HepG2 (cell line): ENCODE measurements around the gene GPS2. TPM values are rescaled to one million over a fixed set of nuclear protein-coding genes. Genes with fewer than 3 reads are reported as not detected.

Experiments
- GABPA ChIP-seq, 2 experiments: IDR thresholded peaks; 2 replicates each; pipeline ENCODE4 v1.6.1; 2011 to 2016; ENCODE audit warnings: low read depth in 2 of 2, low read length in 1 of 2, missing biosample characterization in 1 of 2, missing genetic modification characterization in 1 of 2
- PITX1 ChIP-seq: sonication (generic); formaldehyde crosslinking; IDR thresholded peaks from 2 replicates; pipeline ENCODE4 v1.5.1; 2020; ENCODE audit warnings: mild to moderate bottlenecking, missing genetic modification reagents
- PTBP1 ChIP-seq: fragments of 200-400 bp; formaldehyde crosslinking; IDR thresholded peaks from 2 replicates; pipeline ENCODE4 v1.6.1; 2018; ENCODE audit warnings: low read length, low read depth; ENCODE audit not compliant: poor library complexity, severe bottlenecking
- STAG1 ChIP-seq: sonication (generic); formaldehyde crosslinking; IDR thresholded peaks from 2 replicates; pipeline ENCODE4 v1.4.0; 2020; ENCODE audit warnings: missing genetic modification reagents
- TMF1 ChIP-seq: sonication (generic); formaldehyde crosslinking; IDR thresholded peaks from 2 replicates; pipeline ENCODE4 v1.8.1; 2022; ENCODE audit warnings: low read depth, missing genetic modification reagents
- ZBTB42 ChIP-seq: sonication (generic); formaldehyde crosslinking; IDR thresholded peaks from 2 replicates; pipeline ENCODE4 v1.5.0; 2020; ENCODE audit warnings: mild to moderate bottlenecking, missing genetic modification reagents
- ZC3H13 ChIP-seq: sonication (generic); formaldehyde crosslinking; IDR thresholded peaks from 2 replicates; pipeline ENCODE4 v1.8.1; 2023; ENCODE audit warnings: mild to moderate bottlenecking, missing genetic modification reagents, moderate library complexity
- ZC3H4 ChIP-seq: sonication (generic); formaldehyde crosslinking; IDR thresholded peaks from 2 replicates; pipeline ENCODE4 v1.4.0; 2020; ENCODE audit warnings: missing genetic modification reagents, borderline replicate concordance
- ZNF274 ChIP-seq: sonication (generic); formaldehyde crosslinking; IDR thresholded peaks from 2 replicates; pipeline ENCODE4 v1.5.1; 2020; ENCODE audit warnings: mild to moderate bottlenecking, missing genetic modification reagents
- ZNF674 ChIP-seq: sonication (generic); formaldehyde crosslinking; IDR thresholded peaks from 2 replicates; pipeline ENCODE4 v1.5.0; 2020; ENCODE audit warnings: low read depth, mild to moderate bottlenecking, missing genetic modification reagents
- polyA plus RNA-seq, 8 experiments: library from polyadenylated mRNA; depleted of rRNA in 3 of 8; stranded (reverse) in 7 of 8; unstranded in 1 of 8; fragments of >200 nt; fragmentation: Illumina TruSeq in 4 of 8; extraction: Trizol in 4 of 8; gene quantifications; 2 replicates each; pipeline versions ENCODE4 v1.2.1 to v1.2.3, GENCODE V29; 2011 to 2016; ENCODE audit warnings: low read depth in 4 of 8, missing spikeins in 1 of 8, mixed read lengths in 1 of 8; ENCODE audit not compliant: insufficient read depth in 1 of 8
- total RNA-seq, 5 experiments: library from RNA; depleted of rRNA; stranded (reverse); fragments of >200 nt; fragmentation: Illumina TruSeq; extraction: Trizol; gene quantifications; 2 replicates each; pipeline ENCODE4 v1.2.3, GENCODE V29; 2016; ENCODE audit warnings: low read depth in 1 of 5
- TF ChIP-seq, protein P1 (sequence below): sonication (generic); formaldehyde crosslinking; IDR thresholded peaks from 2 replicates; pipeline ENCODE4 v1.4.0; 2020; ENCODE audit warnings: missing genetic modification reagents, mild to moderate bottlenecking, borderline replicate concordance
- TF ChIP-seq, protein P2 (sequence below): sonication (generic); formaldehyde crosslinking; IDR thresholded peaks from 2 replicates; pipeline ENCODE4 v1.5.0; 2020; ENCODE audit warnings: mild to moderate bottlenecking, missing genetic modification reagents
- TF ChIP-seq, protein P3 (sequence below): sonication (generic); formaldehyde crosslinking; IDR thresholded peaks from 2 replicates; pipeline ENCODE4 v1.5.1; 2020; ENCODE audit warnings: mild to moderate bottlenecking, missing genetic modification reagents, moderate library complexity
- TF ChIP-seq, protein P4 (sequence below): IDR thresholded peaks from 2 replicates; pipeline ENCODE4 v1.6.1; 2012; ENCODE audit warnings: low read depth, low read length, improper control_type of control experiment
- TF ChIP-seq, protein P5 (sequence below): IDR thresholded peaks from 2 replicates; pipeline ENCODE4 v1.6.1; 2016; ENCODE audit warnings: low read depth, control low read depth

The GPS2 gene
- total and polyA plus RNA-seq, 2 of the 13 experiments (the other 11 are each of a cell fraction or from before 2014, with no cell fraction given), result 58.0 to 59.4 TPM

DNA sequence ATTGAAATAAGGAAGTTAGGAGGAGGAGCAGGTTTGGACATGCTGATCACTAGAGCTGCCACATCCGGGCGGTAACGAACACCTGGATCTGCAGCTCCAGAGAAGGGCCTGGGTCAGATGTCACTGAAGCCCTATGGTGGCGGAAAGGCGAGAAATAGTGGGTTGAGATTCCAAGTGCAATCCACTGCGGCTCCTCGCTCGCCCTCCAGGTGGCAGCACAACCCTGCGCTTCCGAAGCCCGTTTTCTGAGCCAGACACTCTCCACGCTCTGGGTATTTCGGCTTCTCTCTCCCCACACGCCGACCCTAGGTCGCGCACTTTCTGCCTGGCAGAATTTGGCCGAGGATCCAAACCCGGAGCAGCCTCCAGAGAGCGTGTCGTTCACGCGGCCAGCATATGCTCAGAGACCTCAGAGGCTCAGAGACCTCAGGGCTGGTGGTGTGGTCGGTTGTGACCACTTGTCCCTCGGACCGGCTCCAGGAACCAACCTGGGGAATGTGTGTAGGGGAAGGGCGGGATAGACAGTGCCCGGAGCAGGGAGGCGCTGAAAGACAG is 34.6 kb downstream of the GPS2 start (continued):
- TF ChIP-seq, protein P1, sequence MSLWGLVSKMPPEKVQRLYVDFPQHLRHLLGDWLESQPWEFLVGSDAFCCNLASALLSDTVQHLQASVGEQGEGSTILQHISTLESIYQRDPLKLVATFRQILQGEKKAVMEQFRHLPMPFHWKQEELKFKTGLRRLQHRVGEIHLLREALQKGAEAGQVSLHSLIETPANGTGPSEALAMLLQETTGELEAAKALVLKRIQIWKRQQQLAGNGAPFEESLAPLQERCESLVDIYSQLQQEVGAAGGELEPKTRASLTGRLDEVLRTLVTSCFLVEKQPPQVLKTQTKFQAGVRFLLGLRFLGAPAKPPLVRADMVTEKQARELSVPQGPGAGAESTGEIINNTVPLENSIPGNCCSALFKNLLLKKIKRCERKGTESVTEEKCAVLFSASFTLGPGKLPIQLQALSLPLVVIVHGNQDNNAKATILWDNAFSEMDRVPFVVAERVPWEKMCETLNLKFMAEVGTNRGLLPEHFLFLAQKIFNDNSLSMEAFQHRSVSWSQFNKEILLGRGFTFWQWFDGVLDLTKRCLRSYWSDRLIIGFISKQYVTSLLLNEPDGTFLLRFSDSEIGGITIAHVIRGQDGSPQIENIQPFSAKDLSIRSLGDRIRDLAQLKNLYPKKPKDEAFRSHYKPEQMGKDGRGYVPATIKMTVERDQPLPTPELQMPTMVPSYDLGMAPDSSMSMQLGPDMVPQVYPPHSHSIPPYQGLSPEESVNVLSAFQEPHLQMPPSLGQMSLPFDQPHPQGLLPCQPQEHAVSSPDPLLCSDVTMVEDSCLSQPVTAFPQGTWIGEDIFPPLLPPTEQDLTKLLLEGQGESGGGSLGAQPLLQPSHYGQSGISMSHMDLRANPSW (CRISPR knock-in tag), result 0 out of 2 replicates have a peak, but pooled peaks have one; percentile 65
- TF ChIP-seq GABPA (IDR thresholded peaks at IDR 0.05; ENCODE audit: low read depth, low read length) (no peak), GABPA (CRISPR knock-in tag; IDR thresholded peaks at IDR 0.05; ENCODE audit: low read depth) (peak; percentile 43), ZC3H4 (CRISPR knock-in tag) (0 out of 2 replicates have a peak, but pooled peaks have one; percentile 25), ZC3H13 (CRISPR knock-in tag) (0 out of 2 replicates have a peak, but pooled peaks have one; percentile 59), PITX1 (CRISPR knock-in tag) (peak; percentile 81), PTBP1 (no peak), TMF1 (CRISPR knock-in tag) (peak; percentile 87; the same call in 1 of the 2 replicates), ZNF274 (CRISPR knock-in tag) (peak; percentile 78; the same call in 1 of the 2 replicates), ZBTB42 (CRISPR knock-in tag) (no peak), STAG1 (CRISPR knock-in tag) (peak; percentile 97), ZNF674 (CRISPR knock-in tag) (no peak)
- TF ChIP-seq, protein P2, sequence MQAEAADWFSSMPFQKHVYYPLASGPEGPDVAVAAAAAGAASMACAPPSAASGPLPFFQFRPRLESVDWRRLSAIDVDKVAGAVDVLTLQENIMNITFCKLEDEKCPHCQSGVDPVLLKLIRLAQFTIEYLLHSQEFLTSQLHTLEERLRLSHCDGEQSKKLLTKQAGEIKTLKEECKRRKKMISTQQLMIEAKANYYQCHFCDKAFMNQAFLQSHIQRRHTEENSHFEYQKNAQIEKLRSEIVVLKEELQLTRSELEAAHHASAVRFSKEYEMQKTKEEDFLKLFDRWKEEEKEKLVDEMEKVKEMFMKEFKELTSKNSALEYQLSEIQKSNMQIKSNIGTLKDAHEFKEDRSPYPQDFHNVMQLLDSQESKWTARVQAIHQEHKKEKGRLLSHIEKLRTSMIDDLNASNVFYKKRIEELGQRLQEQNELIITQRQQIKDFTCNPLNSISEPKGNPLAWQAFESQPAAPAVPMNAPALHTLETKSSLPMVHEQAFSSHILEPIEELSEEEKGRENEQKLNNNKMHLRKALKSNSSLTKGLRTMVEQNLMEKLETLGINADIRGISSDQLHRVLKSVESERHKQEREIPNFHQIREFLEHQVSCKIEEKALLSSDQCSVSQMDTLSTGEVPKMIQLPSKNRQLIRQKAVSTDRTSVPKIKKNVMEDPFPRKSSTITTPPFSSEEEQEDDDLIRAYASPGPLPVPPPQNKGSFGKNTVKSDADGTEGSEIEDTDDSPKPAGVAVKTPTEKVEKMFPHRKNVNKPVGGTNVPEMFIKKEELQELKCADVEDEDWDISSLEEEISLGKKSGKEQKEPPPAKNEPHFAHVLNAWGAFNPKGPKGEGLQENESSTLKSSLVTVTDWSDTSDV, result peak; percentile 86; the same call in 1 of the 2 replicates
- TF ChIP-seq, protein P3, sequence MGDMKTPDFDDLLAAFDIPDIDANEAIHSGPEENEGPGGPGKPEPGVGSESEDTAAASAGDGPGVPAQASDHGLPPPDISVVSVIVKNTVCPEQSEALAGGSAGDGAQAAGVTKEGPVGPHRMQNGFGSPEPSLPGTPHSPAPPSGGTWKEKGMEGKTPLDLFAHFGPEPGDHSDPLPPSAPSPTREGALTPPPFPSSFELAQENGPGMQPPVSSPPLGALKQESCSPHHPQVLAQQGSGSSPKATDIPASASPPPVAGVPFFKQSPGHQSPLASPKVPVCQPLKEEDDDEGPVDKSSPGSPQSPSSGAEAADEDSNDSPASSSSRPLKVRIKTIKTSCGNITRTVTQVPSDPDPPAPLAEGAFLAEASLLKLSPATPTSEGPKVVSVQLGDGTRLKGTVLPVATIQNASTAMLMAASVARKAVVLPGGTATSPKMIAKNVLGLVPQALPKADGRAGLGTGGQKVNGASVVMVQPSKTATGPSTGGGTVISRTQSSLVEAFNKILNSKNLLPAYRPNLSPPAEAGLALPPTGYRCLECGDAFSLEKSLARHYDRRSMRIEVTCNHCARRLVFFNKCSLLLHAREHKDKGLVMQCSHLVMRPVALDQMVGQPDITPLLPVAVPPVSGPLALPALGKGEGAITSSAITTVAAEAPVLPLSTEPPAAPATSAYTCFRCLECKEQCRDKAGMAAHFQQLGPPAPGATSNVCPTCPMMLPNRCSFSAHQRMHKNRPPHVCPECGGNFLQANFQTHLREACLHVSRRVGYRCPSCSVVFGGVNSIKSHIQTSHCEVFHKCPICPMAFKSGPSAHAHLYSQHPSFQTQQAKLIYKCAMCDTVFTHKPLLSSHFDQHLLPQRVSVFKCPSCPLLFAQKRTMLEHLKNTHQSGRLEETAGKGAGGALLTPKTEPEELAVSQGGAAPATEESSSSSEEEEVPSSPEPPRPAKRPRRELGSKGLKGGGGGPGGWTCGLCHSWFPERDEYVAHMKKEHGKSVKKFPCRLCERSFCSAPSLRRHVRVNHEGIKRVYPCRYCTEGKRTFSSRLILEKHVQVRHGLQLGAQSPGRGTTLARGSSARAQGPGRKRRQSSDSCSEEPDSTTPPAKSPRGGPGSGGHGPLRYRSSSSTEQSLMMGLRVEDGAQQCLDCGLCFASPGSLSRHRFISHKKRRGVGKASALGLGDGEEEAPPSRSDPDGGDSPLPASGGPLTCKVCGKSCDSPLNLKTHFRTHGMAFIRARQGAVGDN, result peak; percentile 90
- TF ChIP-seq, protein P4, sequence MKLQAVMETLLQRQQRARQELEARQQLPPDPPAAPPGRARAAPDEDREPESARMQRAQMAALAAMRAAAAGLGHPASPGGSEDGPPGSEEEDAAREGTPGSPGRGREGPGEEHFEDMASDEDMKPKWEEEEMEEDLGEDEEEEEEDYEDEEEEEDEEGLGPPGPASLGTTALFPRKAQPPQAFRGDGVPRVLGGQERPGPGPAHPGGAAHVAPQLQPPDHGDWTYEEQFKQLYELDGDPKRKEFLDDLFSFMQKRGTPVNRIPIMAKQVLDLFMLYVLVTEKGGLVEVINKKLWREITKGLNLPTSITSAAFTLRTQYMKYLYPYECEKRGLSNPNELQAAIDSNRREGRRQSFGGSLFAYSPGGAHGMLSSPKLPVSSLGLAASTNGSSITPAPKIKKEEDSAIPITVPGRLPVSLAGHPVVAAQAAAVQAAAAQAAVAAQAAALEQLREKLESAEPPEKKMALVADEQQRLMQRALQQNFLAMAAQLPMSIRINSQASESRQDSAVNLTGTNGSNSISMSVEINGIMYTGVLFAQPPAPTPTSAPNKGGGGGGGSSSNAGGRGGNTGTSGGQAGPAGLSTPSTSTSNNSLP, result no peak
- TF ChIP-seq, protein P5, sequence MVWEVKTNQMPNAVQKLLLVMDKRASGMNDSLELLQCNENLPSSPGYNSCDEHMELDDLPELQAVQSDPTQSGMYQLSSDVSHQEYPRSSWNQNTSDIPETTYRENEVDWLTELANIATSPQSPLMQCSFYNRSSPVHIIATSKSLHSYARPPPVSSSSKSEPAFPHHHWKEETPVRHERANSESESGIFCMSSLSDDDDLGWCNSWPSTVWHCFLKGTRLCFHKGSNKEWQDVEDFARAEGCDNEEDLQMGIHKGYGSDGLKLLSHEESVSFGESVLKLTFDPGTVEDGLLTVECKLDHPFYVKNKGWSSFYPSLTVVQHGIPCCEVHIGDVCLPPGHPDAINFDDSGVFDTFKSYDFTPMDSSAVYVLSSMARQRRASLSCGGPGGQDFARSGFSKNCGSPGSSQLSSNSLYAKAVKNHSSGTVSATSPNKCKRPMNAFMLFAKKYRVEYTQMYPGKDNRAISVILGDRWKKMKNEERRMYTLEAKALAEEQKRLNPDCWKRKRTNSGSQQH (CRISPR knock-in tag), result no peak
